Stomach smooth muscle (tissue), 2 donors: Measurements from ENCODE around the gene STK38.

Source experiments
- H3K27ac ChIP-seq: one replicate; pipeline ENCODE4 v1.7.0; 2013; ENCODE audit warnings: mild to moderate bottlenecking, low read length, inconsistent platforms
- H3K27me3 ChIP-seq, 2 donors: one replicate each; pipeline ENCODE4 v1.7.0; 2013; ENCODE audit warnings: low read length in 2 of 2; ENCODE audit not compliant: insufficient read depth in 2 of 2, control insufficient read depth in 1 of 2
- H3K36me3 ChIP-seq, 2 donors: one replicate each; pipeline ENCODE4 v1.7.0; 2013; ENCODE audit warnings: low read length in 2 of 2; ENCODE audit not compliant: control insufficient read depth in 2 of 2, insufficient read depth in 2 of 2
- H3K4me1 ChIP-seq: one replicate; pipeline ENCODE4 v1.7.0; 2013; ENCODE audit warnings: low read length; ENCODE audit not compliant: control insufficient read depth, insufficient read depth
- H3K4me3 ChIP-seq, 2 donors: one replicate each; pipeline ENCODE4 v1.7.0; 2013; ENCODE audit warnings: low read length in 2 of 2
- H3K9ac ChIP-seq, 2 donors: one replicate each; pipeline ENCODE4 v1.7.0; 2013; ENCODE audit warnings: low read length in 2 of 2, mild to moderate bottlenecking in 1 of 2
- H3K9me3 ChIP-seq, 2 donors: one replicate each; pipeline ENCODE4 v1.7.0; 2013; ENCODE audit warnings: low read length in 2 of 2; ENCODE audit not compliant: control insufficient read depth in 2 of 2
- donor health status: healthy.
- donor health status: Pancreatic carcinoma.

Gene STK38

GRCh38 chr6:36563928-36564284 lies 16.6 kb upstream of the STK38 start:
- no peak overlapping the region for H3K27ac ChIP-seq
- no peaks in the 10 kb centered on the region for H3K9me3 ChIP-seq
- no peak overlapping the region for H3K4me3 ChIP-seq
- H3K36me3 ChIP-seq, result no peaks in the 10 kb centered on the region
- H3K4me1 ChIP-seq, result no peaks in the 10 kb centered on the region
- no peaks in the 10 kb centered on the region for H3K27me3 ChIP-seq
- no peak overlapping the region for H3K9ac ChIP-seq

GRCh38 chr6:36563237-36563927 lies 16.1 kb upstream of the STK38 start:
- Histone ChIP-seq H3K27me3 (no peaks in the 10 kb centered on the region), H3K4me1 (no peaks in the 10 kb centered on the region)

GRCh38 chr6:36560822-36561221 lies 13.5 kb upstream of the STK38 start:
- H3K27ac ChIP-seq, result no peak overlapping the region
- no peaks in the 10 kb centered on the region for H3K36me3 ChIP-seq
- H3K9ac ChIP-seq, result no peak overlapping the region
- no peaks in the 10 kb centered on the region for H3K9me3 ChIP-seq
- H3K4me3 ChIP-seq, result no peak overlapping the region
- no peaks in the 10 kb centered on the region for H3K4me1 ChIP-seq
- no peaks in the 10 kb centered on the region for H3K27me3 ChIP-seq

More at GRCh38 chr6:36563237-36563927, 16.1 kb upstream of the STK38 start:
- Histone ChIP-seq H3K9me3 (no peaks in the 10 kb centered on the region), H3K27ac (no peak overlapping the region), H3K4me3 (no peak overlapping the region), H3K9ac (no peak overlapping the region), H3K36me3 (no peaks in the 10 kb centered on the region)

GRCh38 chr6:36559011-36559793 lies 11.9 kb upstream of the STK38 start:
- peaks cover 4% of the 10 kb centered on the region for H3K4me1 ChIP-seq
- no peaks in the 10 kb centered on the region for H3K27me3 ChIP-seq
- H3K9ac ChIP-seq, result no peak overlapping the region
- no peak overlapping the region for H3K27ac ChIP-seq
- no peaks in the 10 kb centered on the region for H3K9me3 ChIP-seq
- H3K4me3 ChIP-seq, result no peak overlapping the region
- no peaks in the 10 kb centered on the region for H3K36me3 ChIP-seq

- Histone ChIP-seq H3K4me1 (peaks cover 4% of the 10 kb centered on the region), H3K27ac (no peak overlapping the region), H3K4me3 (no peak overlapping the region), H3K36me3 (no peaks in the 10 kb centered on the region), H3K9ac (no peak overlapping the region), H3K27me3 (no peaks in the 10 kb centered on the region), H3K9me3 (no peaks in the 10 kb centered on the region)
Measured at GRCh38 chr6:36556281-36556680, 9.0 kb upstream of the STK38 start.

- H3K9ac ChIP-seq, result no peak overlapping the region
- no peaks in the 10 kb centered on the region for H3K27me3 ChIP-seq
- H3K27ac ChIP-seq, result no peak overlapping the region
- H3K36me3 ChIP-seq, result no peaks in the 10 kb centered on the region
- H3K9me3 ChIP-seq, result no peaks in the 10 kb centered on the region
- no peak overlapping the region for H3K4me3 ChIP-seq
- H3K4me1 ChIP-seq, result peaks cover 4% of the 10 kb centered on the region
Measured at GRCh38 chr6:36555750-36556252, 8.5 kb upstream of the STK38 start.

- Histone ChIP-seq H3K9ac (no peak overlapping the region), H3K27ac (no peak overlapping the region), H3K9me3 (no peaks in the 10 kb centered on the region), H3K4me1 (peaks cover 9% of the 10 kb centered on the region), H3K36me3 (no peaks in the 10 kb centered on the region), H3K4me3 (no peak overlapping the region), H3K27me3 (no peaks in the 10 kb centered on the region)
Measured at GRCh38 chr6:36550473-36551000, 3.3 kb upstream of the STK38 start.

- Histone ChIP-seq H3K27ac (no peak overlapping the region), H3K9me3 (no peaks in the 10 kb centered on the region), H3K4me1 (peaks cover 7% of the 10 kb centered on the region), H3K9ac (no peak overlapping the region), H3K36me3 (no peaks in the 10 kb centered on the region), H3K4me3 (no peak overlapping the region), H3K27me3 (no peaks in the 10 kb centered on the region)
Measured at GRCh38 chr6:36548401-36548743, 1.1 kb upstream of the STK38 start.

GRCh38 chr6:36547646-36548400 lies 544 bp upstream of the STK38 start:
- peak overlapping the region in 1 of 2 donors; percentile 100 for H3K9ac ChIP-seq
- no peaks in the 10 kb centered on the region for H3K27me3 ChIP-seq
- H3K36me3 ChIP-seq, result no peaks in the 10 kb centered on the region
- no peak overlapping the region for H3K27ac ChIP-seq
- no peaks in the 10 kb centered on the region for H3K9me3 ChIP-seq
- H3K4me1 ChIP-seq, result peaks cover 7% of the 10 kb centered on the region
- peak overlapping the region; percentile 96 to 99 for H3K4me3 ChIP-seq

- peak overlapping the region; percentile 99 to 100 for H3K9ac ChIP-seq
- peak overlapping the region; percentile 92 for H3K27ac ChIP-seq
- H3K4me3 ChIP-seq, result peak overlapping the region; percentile 96 to 99
- H3K4me1 ChIP-seq, result peaks cover 7% of the 10 kb centered on the region
- no peaks in the 10 kb centered on the region for H3K27me3 ChIP-seq
- no peaks in the 10 kb centered on the region for H3K36me3 ChIP-seq
- H3K9me3 ChIP-seq, result no peaks in the 10 kb centered on the region
Measured at GRCh38 chr6:36546308-36546919, 865 bp downstream of the STK38 start.
